GM18526 (cell line): ENCODE results near the gene GGNBP2.

Experiments used
- POLR2A ChIP-seq: IDR thresholded peaks from 3 replicates; pipeline ENCODE4 v1.6.1; 2011; ENCODE audit not compliant: insufficient read length; ENCODE audit errors: extremely low read depth

GGNBP2 gene

GRCh38 chr17:36509272-36509985 is 35.3 kb upstream of the GGNBP2 start:
- no peak for TF ChIP-seq POLR2A

GRCh38 chr17:36510636-36511035 is 34.1 kb upstream of the GGNBP2 start:
- no peak for TF ChIP-seq POLR2A

- TF ChIP-seq POLR2A, result no peak
Measured at GRCh38 chr17:36511216-36511615, 33.5 kb upstream of the GGNBP2 start.

DNA sequence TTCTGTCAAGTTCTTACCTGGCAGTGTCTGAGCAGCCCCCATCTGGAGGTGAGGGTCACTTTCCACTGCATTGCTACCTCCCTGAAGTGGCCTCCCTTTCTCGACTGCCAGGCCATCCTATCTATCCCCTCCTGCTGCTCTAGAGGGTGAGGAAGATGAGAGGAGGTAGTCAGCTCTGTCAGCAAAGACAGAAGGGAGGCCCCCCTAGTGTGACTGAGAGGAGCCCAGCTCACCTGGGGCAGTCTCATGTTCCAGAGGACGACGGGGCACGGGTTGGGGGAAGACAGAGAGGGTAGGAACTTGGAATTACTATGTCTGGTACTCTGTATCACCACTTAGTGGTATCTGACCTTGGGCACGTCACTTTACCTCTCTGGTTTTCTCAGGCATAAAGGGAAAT is 32.1 kb upstream of the GGNBP2 start:
- TF ChIP-seq POLR2A, result no peak

- no peak for TF ChIP-seq POLR2A
Measured at GRCh38 chr17:36514856-36515255, 29.9 kb upstream of the GGNBP2 start.

DNA sequence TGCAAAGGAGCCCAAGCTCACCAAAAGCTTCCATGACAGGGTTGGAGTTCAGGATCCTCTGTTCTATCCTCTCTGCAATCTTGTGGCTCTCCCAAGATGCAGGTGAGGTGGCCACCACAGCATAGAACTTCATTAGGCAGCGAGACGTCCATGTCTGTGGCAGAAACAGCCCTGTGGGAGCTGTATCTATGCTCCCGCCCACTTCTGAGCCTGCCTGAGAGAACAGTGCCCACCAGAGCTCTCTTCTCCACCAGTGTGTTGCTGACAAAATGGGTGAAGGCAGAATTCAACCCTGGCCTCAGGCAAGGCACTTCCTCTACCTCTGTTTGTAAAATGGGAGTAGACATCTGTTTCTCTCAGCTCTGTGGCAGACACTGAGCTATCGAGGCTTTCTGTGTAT is 28.9 kb upstream of the GGNBP2 start:
- TF ChIP-seq POLR2A, result no peak

- TF ChIP-seq POLR2A, result no peak
Measured at GRCh38 chr17:36523113-36523512, 21.6 kb upstream of the GGNBP2 start.

GRCh38 chr17:36524428-36524876 is 20.3 kb upstream of the GGNBP2 start:
- TF ChIP-seq POLR2A, result no peak

DNA sequence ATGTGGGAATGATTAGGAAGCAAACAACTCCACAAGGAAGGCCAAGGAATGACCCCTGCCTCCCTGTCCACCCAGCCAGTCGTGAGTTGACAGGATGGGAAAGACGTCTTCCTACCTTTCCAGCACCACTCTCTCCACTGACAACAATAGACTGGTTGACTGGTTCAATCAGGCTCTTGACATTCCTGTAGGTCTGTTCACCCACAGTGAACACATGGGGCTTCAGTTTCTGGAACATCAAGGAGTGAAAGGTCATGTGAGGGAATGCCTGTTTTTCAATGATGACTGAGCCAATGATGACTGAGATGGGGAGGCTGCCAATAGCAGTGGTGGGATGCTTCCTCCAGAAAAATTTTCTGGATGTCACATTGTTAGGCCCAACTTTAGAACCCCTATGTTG is 19.6 kb upstream of the GGNBP2 start:
- TF ChIP-seq POLR2A, result no peak

DNA sequence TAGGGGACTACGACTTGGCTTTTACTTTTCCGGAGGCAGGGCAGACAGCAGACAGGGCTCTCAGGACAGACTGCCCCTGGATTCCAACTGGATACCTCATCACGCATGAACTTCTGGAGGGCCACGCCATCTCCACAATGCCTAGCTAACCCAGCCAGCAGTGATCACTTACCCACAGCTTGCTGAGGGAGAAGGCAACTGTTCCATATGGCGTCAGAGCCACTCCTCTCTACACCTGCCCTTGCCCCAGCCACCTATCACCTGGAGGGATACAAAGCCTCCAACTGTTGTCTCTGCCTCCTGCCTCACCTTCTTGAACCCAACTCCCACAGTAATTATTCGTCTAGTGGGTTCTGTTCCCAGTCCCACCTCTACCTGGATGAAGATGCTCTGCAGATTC is 18.8 kb upstream of the GGNBP2 start:
- TF ChIP-seq POLR2A, result no peak

- TF ChIP-seq POLR2A, result no peak
Measured at GRCh38 chr17:36527621-36528250, 17.0 kb upstream of the GGNBP2 start.

DNA sequence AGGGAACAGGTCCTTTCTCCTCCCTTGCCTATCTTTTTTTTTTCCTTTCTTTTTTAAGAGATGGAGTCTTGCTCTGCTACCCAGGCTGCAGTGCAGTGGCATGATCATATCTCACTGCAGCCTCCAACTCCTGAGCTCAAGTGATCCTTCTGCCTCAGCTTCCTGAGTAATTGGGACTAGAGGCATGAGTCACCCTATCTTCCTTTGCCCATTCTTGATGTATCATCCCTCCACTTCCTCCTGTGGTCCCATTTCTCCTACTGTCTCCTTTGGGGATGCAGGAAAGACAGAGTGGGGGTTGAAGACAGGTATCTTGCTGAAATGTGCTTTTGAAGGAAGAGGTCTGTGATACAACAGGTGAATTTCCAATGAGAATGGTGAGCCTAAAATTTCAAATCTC is 15.6 kb upstream of the GGNBP2 start:
- no peak for TF ChIP-seq POLR2A

DNA sequence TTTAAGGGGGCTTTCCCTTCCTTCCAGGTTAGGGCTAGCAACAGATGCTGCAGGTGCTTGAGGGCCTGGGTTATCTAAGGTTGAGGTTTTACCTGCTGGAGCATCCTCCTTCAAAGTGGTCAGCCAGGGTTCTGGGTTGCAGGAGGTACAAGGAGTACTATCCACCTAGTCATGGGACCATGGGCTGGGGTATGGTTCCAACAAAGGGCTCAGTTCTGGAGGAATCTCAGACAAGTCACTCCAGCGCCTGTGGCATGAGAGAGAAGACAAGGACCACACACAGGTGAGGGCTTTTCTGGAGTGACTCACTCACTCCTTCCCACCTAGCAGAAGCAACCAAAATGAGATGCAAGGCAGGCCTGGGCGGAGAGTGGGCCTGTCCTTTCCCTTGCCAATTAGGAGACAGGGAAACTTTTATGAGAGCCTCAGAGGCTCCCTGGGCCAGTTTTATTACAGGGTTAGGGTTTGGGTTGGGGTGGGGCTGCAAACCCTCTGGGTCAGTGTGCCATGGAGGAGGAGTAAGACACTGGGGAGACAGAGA is 12.2 kb upstream of the GGNBP2 start:
- no peak for TF ChIP-seq POLR2A

DNA sequence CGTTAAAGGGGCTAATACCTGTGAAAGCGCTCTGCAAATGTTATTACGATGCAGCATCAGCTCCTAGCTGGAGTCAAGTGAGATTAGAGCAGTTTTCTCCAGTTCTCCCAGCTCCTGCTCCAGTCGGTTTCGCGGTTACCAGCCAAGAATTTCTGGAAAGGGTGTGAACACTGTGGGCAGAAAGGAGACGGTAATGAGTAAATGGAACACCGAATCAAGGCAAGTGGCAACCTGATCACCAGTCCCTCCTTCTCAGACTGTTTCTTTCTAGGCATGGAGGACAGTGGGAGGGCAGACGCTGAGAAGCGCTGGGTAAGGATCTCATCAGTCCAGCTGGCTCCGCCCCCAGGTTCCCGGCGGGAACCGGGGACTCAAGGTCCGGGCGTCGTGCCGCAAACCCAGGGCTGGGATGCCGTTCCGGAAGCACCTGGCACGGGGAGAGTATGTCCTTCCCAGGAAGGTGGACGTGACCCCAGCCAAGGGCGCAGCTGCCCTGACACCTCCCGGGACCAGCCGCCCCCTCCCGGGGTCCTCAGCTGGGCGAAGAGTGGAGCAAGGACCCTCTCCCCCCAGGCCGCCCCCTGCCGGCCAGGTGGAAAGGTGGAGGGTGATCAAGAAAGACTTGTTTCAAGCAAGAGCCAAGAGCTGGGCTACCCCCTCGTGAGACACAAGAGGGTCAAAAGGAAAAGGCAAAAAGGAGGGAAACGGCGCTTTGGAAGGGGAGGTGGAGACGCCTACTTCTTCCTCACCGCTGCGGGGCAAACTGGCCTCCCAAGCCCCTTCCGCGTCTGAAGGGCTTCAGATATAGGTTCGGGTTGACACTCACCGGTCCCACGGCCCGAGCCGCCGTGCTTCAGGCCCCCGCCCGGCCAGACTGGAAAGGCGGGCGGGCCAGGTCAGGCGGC is 10.5 kb upstream of the GGNBP2 start:
- no peak for TF ChIP-seq POLR2A

- peak; percentile 92 for TF ChIP-seq POLR2A
Measured at GRCh38 chr17:36534840-36535668, 9.7 kb upstream of the GGNBP2 start, which contains the start of the genes MYO19 and PIGW. Gene MYO19 (minus strand): TSS chr17:36534868. CDS start chr17:36532538, 2,330 bp downstream. Gene PIGW (plus strand): TSS chr17:36534987. CDS start chr17:36537102, 2,115 bp downstream.
